Upper lobe of right lung (tissue), 1 donor: Measurements from ENCODE around the gene POFUT2. TPM values are rescaled to one million over a fixed set of nuclear protein-coding genes. Genes with fewer than 3 reads are reported as not detected.
A peak's percentile ranks its signal among the peaks of the same experiment; 100 is the strongest.
"Not testable (repeated sequence)": the region's sequence is repeated elsewhere in the genome, so short reads cannot be mapped to it uniquely, and the experiment has no call there.

Source experiments
- ATAC-seq: fragments of 200-7000 bp; cut with Tn5 transposase; one replicate; pipeline ENCODE4 v1.9.1; 2020; ENCODE audit warnings: mild to moderate bottlenecking, moderate library complexity
- DNase-seq: peaks from one replicate; pipeline ENCODE4 v3.0.0-alpha.2; 2020
- H3K27ac ChIP-seq: fragments of 200-600 bp; one replicate; pipeline ENCODE4 v1.8.0; 2022
- H3K27me3 ChIP-seq: fragments of 200-600 bp; one replicate; pipeline ENCODE4 v1.8.0; 2022; ENCODE audit warnings: mild to moderate bottlenecking
- H3K36me3 ChIP-seq: fragments of 200-600 bp; one replicate; pipeline ENCODE4 v1.8.0; 2022
- H3K4me1 ChIP-seq: fragments of 200-600 bp; one replicate; pipeline ENCODE4 v1.8.0; 2022
- H3K4me3 ChIP-seq: fragments of 200-600 bp; one replicate; pipeline ENCODE4 v1.8.0; 2022; ENCODE audit warnings: mild to moderate bottlenecking
- H3K9me3 ChIP-seq: fragments of 200-600 bp; one replicate; pipeline ENCODE4 v1.8.0; 2022
- CTCF ChIP-seq: fragments of 200-600 bp; IDR thresholded peaks from one replicate; pipeline ENCODE4 v1.8.0; 2022; ENCODE audit warnings: antibody characterized with exemption
- intact Hi-C: fragments of 100-400 bp; cut with DNase I; formaldehyde crosslinking; loops from one replicate; pipeline ENCODE4 v1.11.0; 2022
- total RNA-seq: library from RNA; stranded (reverse); fragmentation: NEBNext Ultra II Directional; extraction: Animal tissue kit (Norgen Biotek cat#: 25700); gene quantifications from one replicate; pipeline ENCODE4 v1.2.1, GENCODE V29; 2021
- donor health status: DM: no; HTN: yes; CAD: no; lungs with severe emphysema.

Gene POFUT2
- total RNA-seq, 1 donor from 2014 or later: 29.0 TPM

DNA sequence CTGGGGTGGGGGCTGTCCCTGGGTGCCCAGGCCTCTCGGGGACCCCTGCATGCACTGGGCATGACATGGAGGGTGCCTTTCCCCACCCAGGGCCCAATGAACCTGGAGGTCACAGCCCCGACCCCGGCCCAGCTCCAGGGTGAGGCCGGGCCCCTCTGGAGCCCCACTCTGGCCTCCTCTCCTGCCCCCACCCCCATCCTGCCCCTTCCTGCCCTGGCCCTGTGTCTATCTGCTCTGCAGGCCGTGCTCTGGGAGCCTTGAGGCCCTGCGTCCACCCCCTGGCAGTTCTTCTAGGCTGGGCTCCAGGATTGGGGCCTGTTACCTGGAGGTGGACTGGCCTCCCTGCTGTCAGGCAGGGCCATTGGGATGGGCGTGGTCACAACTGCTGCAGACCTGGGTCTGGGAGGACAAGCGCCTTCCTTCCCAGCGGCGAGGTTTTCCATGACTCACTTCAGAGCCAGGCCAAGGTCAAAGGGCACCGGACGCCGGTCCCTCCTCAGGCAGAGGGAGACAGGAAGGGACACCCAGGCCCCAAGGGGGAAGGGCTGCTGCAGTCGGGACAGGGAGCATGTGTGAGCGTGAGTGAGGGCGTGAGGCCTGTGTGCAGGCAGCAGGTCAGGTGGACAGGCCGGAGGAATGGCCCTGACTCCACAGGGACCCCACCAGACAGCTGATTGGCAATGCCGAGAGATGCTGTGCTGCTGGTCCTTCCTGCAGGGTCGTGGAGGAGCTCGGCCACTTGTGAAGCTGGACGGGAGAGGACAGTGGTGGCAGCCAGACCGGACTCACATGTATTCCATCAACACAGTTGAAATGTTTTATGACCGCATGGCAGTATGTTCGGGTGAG, 31.1 kb upstream of the POFUT2 start:
- H3K4me3 ChIP-seq: no peak overlapping the region
- H3K27me3 ChIP-seq: no peaks in the 10 kb centered on the region
- DNase-seq: peak; percentile 78
- no peaks in the 10 kb centered on the region for H3K9me3 ChIP-seq
- peaks cover 42% of the 10 kb centered on the region for H3K4me1 ChIP-seq
- no peaks in the 10 kb centered on the region for H3K36me3 ChIP-seq
- H3K27ac ChIP-seq: peak overlapping the region; percentile 85
- ATAC-seq: peak; percentile 63
- no peak for TF ChIP-seq CTCF
- intact Hi-C loops: no loop called here

- TF ChIP-seq CTCF: no peak
- ATAC-seq (no peak), DNase-seq (peak; percentile 57)
- no peaks in the 10 kb centered on the region for H3K9me3 ChIP-seq
- H3K4me1 ChIP-seq: peaks cover 37% of the 10 kb centered on the region
- no peaks in the 10 kb centered on the region for H3K36me3 ChIP-seq
- intact Hi-C loops: no loop called here
- no peaks in the 10 kb centered on the region for H3K27me3 ChIP-seq
- peak overlapping the region; percentile 85 for H3K27ac ChIP-seq
- no peak overlapping the region for H3K4me3 ChIP-seq
Measured at GRCh38 chr21:45318146-45318555, 30.5 kb upstream of the POFUT2 start.

DNA sequence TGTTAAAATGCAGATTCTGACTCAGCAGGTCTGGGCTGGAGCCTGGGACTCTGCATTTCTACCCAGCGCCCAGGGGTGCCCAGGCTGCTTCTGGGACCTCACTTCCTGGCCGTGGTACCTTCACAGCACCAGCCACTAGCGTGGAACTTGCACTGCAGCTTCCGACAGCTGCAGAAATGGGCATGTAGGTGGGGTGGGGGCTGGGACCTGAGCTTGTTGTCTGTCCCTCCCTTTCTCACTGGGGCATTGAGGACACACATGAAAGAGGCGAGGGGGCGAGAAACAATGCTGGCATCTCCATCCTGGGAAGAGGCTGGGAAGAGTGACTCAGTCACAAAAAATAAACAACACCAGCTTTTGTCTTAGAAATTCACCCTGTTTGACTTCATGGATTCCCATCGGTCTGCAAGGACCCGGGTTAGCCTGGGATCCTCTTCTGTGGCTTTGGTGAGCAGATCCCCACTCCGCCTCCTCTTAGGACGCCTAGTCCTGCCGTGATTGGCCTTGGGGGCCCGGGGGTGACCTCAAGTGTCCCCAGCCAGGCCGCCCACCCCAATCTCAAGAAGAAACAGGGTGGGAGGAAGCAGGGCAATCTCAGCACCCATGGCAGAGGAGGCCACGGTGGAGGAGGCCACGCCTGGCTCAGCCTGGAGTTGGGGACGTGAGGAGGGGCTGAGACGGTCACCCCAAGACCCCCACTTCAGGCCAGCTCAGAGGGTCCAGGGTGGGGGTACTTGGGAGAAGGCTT, 29.9 kb upstream of the POFUT2 start:
- DNase-seq (peak; percentile 61), ATAC-seq (no peak)
- no peaks in the 10 kb centered on the region for H3K27me3 ChIP-seq
- H3K36me3 ChIP-seq: no peaks in the 10 kb centered on the region
- H3K9me3 ChIP-seq: no peaks in the 10 kb centered on the region
- H3K27ac ChIP-seq: peak overlapping the region; percentile 85
- H3K4me1 ChIP-seq: peaks cover 31% of the 10 kb centered on the region
- H3K4me3 ChIP-seq: no peak overlapping the region
- intact Hi-C loops: no loop called here
- no peak for TF ChIP-seq CTCF

- Histone ChIP-seq H3K36me3 (no peaks in the 10 kb centered on the region), H3K9me3 (no peaks in the 10 kb centered on the region), H3K27ac (peak overlapping the region; percentile 85), H3K4me3 (no peak overlapping the region), H3K4me1 (peaks cover 26% of the 10 kb centered on the region), H3K27me3 (no peaks in the 10 kb centered on the region)
- intact Hi-C loops: no loop called here
- no peak for TF ChIP-seq CTCF
- no peak for DNase-seq
- no peak for ATAC-seq
Measured at GRCh38 chr21:45316871-45317397, 29.2 kb upstream of the POFUT2 start.

DNA sequence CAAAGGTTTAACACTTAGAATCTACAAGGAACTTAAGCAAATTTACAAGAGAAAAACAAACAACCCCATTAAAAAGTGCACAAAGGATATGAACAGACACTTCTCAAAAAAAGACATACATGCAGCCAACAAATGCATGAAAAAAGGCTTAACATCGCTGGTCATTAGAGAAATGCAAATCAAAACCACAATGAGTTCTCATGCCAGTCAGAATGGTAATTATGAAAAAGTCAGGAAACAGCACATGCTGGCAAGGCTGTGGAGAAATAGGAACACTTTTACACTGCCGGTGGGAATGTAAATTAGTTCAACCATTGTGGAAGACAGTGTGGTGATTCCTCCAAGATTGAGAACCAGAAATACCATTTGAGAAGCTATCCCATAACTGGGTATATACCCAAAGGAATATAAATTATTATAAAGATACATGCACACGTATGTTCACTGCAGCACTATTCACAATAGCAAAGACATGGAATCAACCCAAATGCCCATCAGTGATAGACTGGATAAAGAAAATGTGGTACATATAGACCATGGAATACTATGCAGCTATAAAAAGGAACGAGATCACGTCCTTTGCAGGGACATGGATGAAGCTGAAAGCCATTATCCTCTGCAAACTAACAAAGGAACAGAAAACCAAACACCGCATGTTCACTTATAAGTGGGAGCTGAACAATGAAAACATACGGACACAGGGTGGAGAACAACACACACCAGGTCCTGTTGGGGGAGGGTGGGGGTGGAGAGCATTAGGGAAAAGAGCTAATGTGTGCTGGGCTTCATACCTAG, 28.2 kb upstream of the POFUT2 start:
- H3K9me3 ChIP-seq, H3K4me3 ChIP-seq, H3K36me3 ChIP-seq, H3K27me3 ChIP-seq, DNase-seq, H3K27ac ChIP-seq, intact Hi-C loops, ATAC-seq: not testable (repeated sequence)
- H3K4me1 ChIP-seq: peaks cover 21% of the 10 kb centered on the region
